ENCODE data around the gene STYXL2. TPM values are rescaled to one million over a fixed set of nuclear protein-coding genes. Genes with fewer than 3 reads are reported as not detected.

STYXL2 gene
- total and polyA plus RNA-seq, 2 donors from 2014 or later, result 0.38 TPM; not detected in 1

DNA sequence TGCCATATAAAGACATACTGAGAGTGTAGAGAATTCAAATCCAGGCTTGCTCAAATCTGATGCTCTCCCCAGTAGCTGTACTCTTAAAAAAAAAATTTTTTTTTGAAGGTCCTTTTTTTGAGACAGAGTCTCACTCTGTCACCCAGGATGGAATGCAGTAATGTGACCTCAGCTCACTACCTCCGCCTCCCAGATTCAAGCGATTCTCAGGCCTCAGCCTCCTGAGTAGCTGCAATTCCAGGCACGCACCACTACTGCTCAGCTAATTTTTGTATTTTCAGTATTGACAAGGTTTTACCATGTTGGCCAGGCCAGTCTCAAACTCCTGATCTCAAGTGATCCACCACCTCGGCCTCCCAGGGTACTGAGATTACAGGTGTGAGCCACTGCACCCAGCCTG lies 28.7 kb downstream of the STYXL2 start:
- Histone ChIP-seq H3K27me3 (ENCODE audit: control insufficient read depth, insufficient read depth, low read length) (no peaks in the 10 kb centered on the region), H3K4me3 (ENCODE audit: low read length in 3 of 3) (no peak overlapping the region), H3K9ac (ENCODE audit: low read length in 3 of 3) (no peak overlapping the region), H3K27ac (ENCODE audit: low read depth in 2 of 2, low read length in 2 of 2) (no peak overlapping the region), H3K9me3 (ENCODE audit: control insufficient read depth in 2 of 3, insufficient read depth in 1 of 3, low read length in 3 of 3) (no peaks in the 10 kb centered on the region), H3K4me1 (ENCODE audit: control insufficient read depth in 2 of 3, insufficient read depth in 2 of 3, low read depth in 1 of 3, low read length in 3 of 3) (no peaks in the 10 kb centered on the region), H3K36me3 (ENCODE audit: control insufficient read depth in 2 of 3, insufficient read depth in 3 of 3, low read length in 3 of 3) (no peaks in the 10 kb centered on the region)
- DNase-seq (no peak), FAIRE-seq (no peak)
- intact Hi-C loops (cut with DNase I), result no loop called here
- TF ChIP-seq, protein P1, sequence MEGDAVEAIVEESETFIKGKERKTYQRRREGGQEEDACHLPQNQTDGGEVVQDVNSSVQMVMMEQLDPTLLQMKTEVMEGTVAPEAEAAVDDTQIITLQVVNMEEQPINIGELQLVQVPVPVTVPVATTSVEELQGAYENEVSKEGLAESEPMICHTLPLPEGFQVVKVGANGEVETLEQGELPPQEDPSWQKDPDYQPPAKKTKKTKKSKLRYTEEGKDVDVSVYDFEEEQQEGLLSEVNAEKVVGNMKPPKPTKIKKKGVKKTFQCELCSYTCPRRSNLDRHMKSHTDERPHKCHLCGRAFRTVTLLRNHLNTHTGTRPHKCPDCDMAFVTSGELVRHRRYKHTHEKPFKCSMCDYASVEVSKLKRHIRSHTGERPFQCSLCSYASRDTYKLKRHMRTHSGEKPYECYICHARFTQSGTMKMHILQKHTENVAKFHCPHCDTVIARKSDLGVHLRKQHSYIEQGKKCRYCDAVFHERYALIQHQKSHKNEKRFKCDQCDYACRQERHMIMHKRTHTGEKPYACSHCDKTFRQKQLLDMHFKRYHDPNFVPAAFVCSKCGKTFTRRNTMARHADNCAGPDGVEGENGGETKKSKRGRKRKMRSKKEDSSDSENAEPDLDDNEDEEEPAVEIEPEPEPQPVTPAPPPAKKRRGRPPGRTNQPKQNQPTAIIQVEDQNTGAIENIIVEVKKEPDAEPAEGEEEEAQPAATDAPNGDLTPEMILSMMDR (IDR thresholded peaks at IDR 0.05; ENCODE audit: borderline replicate concordance, extremely low read depth, insufficient read depth), result no peak

DNA sequence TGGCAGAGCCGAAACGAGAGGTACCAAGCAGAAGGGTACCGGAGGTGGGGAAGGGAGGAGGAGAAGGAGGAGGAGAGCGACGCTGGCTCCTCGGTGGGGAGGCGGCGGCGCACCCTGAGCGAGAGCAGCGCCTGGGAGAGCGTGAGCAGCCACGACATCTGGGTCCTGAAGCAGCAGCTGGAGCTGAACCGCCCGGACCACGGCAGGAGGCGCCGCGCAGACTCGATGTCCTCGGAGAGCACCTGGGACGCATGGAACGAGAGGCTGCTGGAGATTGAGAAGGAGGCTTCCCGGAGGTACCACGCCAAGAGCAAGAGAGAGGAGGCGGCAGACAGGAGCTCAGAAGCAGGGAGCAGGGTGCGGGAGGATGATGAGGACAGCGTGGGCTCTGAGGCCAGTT lies 32.4 kb downstream of the STYXL2 start:
- TF ChIP-seq, protein P1 (IDR thresholded peaks at IDR 0.05; ENCODE audit: borderline replicate concordance, extremely low read depth, insufficient read depth), result no peak
- no peak overlapping the region for H3K27ac ChIP-seq (ENCODE audit: low read depth in 2 of 2, low read length in 2 of 2)
- H3K9ac ChIP-seq (ENCODE audit: low read length in 3 of 3), result no peak overlapping the region
- H3K9me3 ChIP-seq (ENCODE audit: control insufficient read depth in 2 of 3, insufficient read depth in 1 of 3, low read length in 3 of 3), result no peaks in the 10 kb centered on the region
- intact Hi-C loops (cut with DNase I), result no loop called here
- DNase-seq, result no peak
- no peak for FAIRE-seq
- no peaks in the 10 kb centered on the region for H3K27me3 ChIP-seq (ENCODE audit: control insufficient read depth, insufficient read depth, low read length)
- no peaks in the 10 kb centered on the region for H3K4me1 ChIP-seq (ENCODE audit: control insufficient read depth in 2 of 3, insufficient read depth in 2 of 3, low read depth in 1 of 3, low read length in 3 of 3)
- no peaks in the 10 kb centered on the region for H3K36me3 ChIP-seq (ENCODE audit: control insufficient read depth in 2 of 3, insufficient read depth in 3 of 3, low read length in 3 of 3)
- H3K4me3 ChIP-seq (ENCODE audit: low read length in 3 of 3), result no peak overlapping the region

DNA sequence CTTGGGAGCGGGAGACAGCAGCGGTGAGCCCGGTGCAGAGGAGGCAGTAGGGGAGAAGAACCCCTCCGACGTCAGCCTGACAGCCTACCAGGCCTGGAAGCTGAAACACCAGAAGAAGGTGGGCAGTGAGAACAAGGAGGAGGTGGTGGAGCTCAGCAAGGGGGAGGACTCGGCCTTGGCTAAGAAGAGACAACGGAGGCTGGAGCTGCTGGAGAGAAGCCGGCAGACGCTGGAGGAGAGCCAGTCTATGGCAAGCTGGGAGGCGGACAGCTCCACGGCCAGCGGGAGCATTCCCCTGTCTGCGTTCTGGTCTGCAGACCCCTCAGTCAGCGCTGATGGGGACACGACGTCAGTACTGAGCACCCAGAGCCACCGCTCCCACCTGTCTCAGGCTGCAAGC lies 32.9 kb downstream of the STYXL2 start:
- Histone ChIP-seq H3K4me1 (ENCODE audit: control insufficient read depth in 2 of 3, insufficient read depth in 2 of 3, low read depth in 1 of 3, low read length in 3 of 3) (no peaks in the 10 kb centered on the region), H3K27ac (ENCODE audit: low read depth in 2 of 2, low read length in 2 of 2) (no peak overlapping the region), H3K36me3 (ENCODE audit: control insufficient read depth in 2 of 3, insufficient read depth in 3 of 3, low read length in 3 of 3) (no peaks in the 10 kb centered on the region), H3K9me3 (ENCODE audit: control insufficient read depth in 2 of 3, insufficient read depth in 1 of 3, low read length in 3 of 3) (no peaks in the 10 kb centered on the region), H3K4me3 (ENCODE audit: low read length in 3 of 3) (no peak overlapping the region), H3K9ac (ENCODE audit: low read length in 3 of 3) (no peak overlapping the region), H3K27me3 (ENCODE audit: control insufficient read depth, insufficient read depth, low read length) (no peaks in the 10 kb centered on the region)
- DNase-seq, result no peak
- TF ChIP-seq, protein P1 (IDR thresholded peaks at IDR 0.05; ENCODE audit: borderline replicate concordance, extremely low read depth, insufficient read depth), result no peak
- intact Hi-C loops (cut with DNase I), result no loop called here
- no peak for FAIRE-seq

DNA sequence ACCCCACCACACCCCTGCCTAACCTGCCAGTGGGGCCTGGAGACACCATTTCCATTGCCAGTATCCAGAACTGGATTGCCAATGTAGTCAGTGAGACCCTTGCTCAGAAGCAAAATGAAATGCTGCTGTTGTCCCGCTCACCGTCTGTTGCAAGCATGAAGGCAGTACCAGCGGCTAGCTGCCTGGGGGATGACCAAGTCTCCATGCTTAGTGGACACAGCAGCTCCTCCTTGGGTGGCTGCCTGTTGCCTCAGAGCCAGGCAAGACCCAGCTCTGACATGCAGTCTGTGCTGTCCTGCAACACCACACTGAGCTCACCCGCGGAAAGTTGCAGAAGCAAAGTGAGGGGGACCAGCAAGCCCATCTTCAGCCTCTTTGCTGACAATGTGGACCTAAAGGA lies 33.4 kb downstream of the STYXL2 start:
- FAIRE-seq (no peak), DNase-seq (no peak)
- H3K9ac ChIP-seq (ENCODE audit: low read length in 3 of 3), result no peak overlapping the region
- intact Hi-C loops (cut with DNase I), result no loop called here
- H3K27me3 ChIP-seq (ENCODE audit: control insufficient read depth, insufficient read depth, low read length), result no peaks in the 10 kb centered on the region
- H3K27ac ChIP-seq (ENCODE audit: low read depth in 2 of 2, low read length in 2 of 2), result no peak overlapping the region
- H3K36me3 ChIP-seq (ENCODE audit: control insufficient read depth in 2 of 3, insufficient read depth in 3 of 3, low read length in 3 of 3), result no peaks in the 10 kb centered on the region
- H3K4me3 ChIP-seq (ENCODE audit: low read length in 3 of 3), result no peak overlapping the region
- H3K9me3 ChIP-seq (ENCODE audit: control insufficient read depth in 2 of 3, insufficient read depth in 1 of 3, low read length in 3 of 3), result no peaks in the 10 kb centered on the region
- no peaks in the 10 kb centered on the region for H3K4me1 ChIP-seq (ENCODE audit: control insufficient read depth in 2 of 3, insufficient read depth in 2 of 3, low read depth in 1 of 3, low read length in 3 of 3)
- TF ChIP-seq, protein P1 (IDR thresholded peaks at IDR 0.05; ENCODE audit: borderline replicate concordance, extremely low read depth, insufficient read depth), result no peak

Measured in kidney (tissue), 14 donors.